Epithelial cell of proximal tubule (primary cell): ENCODE data around the gene HOXB6. TPM values are rescaled to one million over a fixed set of nuclear protein-coding genes. Genes with fewer than 3 reads are reported as not detected.

Experiments used
- DNase-seq: peaks from one replicate; pipeline ENCODE4 v3.0.0-alpha.2; 2011; ENCODE audit warnings: low read depth
- H3K4me3 ChIP-seq: 2 replicates; pipeline ENCODE4 v1.5.1; 2011; ENCODE audit warnings: low read depth, mild to moderate bottlenecking, low read length
- total RNA-seq: library from RNA; depleted of rRNA; stranded (reverse); fragments of >200 nt; gene quantifications from 2 replicates; pipeline ENCODE4 v1.2.3, GENCODE V29; 2015
- TF ChIP-seq, protein P1 (sequence below): conservative IDR thresholded peaks from 2 replicates; pipeline ENCODE4 v1.5.1; 2012; ENCODE audit warnings: low read depth, mild to moderate bottlenecking, low read length

Gene HOXB6
- total RNA-seq, 1 donor from 2014 or later: 55.6 TPM

GRCh38 chr17:48551214-48551555, 53.6 kb downstream of the HOXB6 start:
- H3K4me3 ChIP-seq: no peak overlapping the region
- no peak for DNase-seq
- TF ChIP-seq, protein P1, sequence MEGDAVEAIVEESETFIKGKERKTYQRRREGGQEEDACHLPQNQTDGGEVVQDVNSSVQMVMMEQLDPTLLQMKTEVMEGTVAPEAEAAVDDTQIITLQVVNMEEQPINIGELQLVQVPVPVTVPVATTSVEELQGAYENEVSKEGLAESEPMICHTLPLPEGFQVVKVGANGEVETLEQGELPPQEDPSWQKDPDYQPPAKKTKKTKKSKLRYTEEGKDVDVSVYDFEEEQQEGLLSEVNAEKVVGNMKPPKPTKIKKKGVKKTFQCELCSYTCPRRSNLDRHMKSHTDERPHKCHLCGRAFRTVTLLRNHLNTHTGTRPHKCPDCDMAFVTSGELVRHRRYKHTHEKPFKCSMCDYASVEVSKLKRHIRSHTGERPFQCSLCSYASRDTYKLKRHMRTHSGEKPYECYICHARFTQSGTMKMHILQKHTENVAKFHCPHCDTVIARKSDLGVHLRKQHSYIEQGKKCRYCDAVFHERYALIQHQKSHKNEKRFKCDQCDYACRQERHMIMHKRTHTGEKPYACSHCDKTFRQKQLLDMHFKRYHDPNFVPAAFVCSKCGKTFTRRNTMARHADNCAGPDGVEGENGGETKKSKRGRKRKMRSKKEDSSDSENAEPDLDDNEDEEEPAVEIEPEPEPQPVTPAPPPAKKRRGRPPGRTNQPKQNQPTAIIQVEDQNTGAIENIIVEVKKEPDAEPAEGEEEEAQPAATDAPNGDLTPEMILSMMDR: no peak

DNA sequence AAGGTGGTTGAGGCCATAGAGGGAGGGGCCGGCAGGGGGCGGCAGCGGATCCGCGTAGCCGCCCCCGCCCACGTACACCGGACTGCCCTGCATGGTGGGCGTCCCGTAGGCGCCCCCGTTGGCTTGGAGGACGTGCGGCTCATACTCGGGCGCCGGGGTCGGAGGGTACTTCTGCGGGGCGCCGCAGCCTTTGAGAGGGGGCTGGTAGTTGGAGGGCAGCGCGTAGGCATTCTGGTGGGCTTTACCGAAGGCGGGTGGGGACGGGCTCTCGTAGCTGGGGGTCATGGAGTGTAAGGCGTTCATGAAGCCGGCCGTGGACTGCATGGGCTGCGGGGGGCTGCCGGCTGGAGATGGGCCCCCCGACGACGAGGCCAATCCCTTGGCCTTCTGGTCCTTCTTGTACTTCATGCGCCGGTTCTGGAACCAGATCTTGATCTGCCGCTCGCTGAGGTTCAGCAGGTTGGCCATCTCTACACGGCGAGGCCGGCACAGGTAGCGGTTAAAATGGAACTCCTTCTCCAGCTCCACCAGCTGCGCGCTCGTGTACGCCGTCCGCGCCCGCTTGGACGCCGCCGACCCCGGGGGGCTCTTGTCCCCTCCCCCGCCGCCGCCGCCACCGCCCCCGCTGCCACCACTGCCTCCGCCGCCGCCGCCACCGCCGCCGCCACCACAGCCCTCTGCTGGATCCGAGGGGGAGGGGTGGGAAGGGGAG, 54.1 kb downstream of the HOXB6 start:
- H3K4me3 ChIP-seq: peak overlapping the region; percentile 9
- no peak for DNase-seq
- TF ChIP-seq, protein P1: no peak

GRCh38 chr17:48549914-48550501, 54.8 kb downstream of the HOXB6 start:
- TF ChIP-seq, protein P1: peak; percentile 23
- H3K4me3 ChIP-seq: peak overlapping the region; percentile 9
- no peak for DNase-seq

GRCh38 chr17:48549281-48549630, 55.5 kb downstream of the HOXB6 start:
- H3K4me3 ChIP-seq: no peak overlapping the region
- TF ChIP-seq, protein P1: no peak
- no peak for DNase-seq

DNA sequence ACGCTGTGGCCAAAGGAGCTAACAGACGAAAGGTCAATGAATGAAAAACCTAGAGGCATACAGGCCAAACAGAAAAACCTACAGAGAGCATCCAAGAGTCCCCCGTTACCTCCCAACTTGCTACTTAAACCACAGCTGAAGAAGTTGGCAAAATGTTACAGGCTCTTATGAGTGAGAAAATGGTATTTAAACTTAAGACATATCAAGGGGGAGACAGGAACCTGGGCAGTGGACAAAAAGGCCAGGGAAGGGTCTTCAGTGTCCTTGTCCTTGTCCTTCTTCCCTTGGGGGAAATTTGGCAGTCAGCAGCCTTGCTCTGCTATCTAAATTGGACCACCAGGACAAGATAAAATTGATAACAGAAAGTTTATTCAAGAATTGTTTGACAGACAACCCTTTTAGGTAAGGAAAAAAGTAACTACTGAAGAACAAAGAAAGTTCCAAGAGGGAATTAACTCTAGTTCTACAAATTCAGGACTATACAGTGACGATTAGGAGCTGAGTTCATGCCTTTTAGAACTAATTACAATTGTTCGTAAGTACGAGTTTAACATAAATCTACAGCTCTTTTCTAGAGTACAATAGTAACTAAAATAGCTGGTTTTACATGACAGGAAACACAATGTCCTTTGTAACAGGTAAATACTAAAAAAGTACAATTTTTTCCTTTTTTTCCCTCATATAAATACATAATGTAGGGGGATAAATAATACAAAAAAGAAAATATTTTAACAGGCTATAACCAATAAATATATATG, 56.1 kb downstream of the HOXB6 start:
- TF ChIP-seq, protein P1: no peak
- no peak for DNase-seq
- peak overlapping the region; percentile 10 for H3K4me3 ChIP-seq

DNA sequence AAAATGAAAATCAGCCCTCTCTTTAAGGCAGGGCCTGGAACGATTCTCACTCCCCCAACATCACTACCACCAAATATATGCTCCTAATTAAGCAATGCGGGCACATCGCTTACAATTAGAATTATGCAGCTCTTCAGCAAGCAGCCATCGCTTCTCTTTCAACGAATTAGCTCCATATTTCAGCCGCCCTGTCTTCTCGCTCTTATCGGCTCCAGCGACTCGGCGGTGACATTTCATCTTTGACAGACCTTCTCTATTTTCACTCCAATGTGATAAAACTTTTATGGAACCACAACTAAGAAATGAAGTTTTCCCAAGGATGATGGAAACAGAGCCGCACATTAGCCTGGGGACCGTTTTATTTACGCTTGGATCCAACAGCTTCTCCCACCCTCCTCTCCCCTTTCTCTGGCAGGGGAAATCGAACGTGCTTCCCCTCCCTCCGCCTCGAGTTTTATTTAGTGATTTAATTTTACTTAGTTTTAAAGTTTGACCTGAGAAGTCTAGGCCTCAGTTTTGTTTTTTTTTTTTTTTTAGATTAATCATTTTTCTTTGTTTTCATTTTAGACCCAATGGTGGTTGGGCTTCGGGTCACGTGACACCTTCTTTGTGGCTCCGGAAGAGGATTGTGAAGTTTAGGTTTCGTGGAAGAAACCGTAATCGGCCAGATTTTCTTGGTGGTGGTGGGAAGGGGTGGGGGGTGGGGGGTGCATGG, 56.8 kb downstream of the HOXB6 start:
- no peak for DNase-seq
- H3K4me3 ChIP-seq: peak overlapping the region; percentile 35
- TF ChIP-seq, protein P1: no peak
